Spleen (tissue), 11 donors: ENCODE results near the gene RABGGTA. TPM values are rescaled to one million over a fixed set of nuclear protein-coding genes. Genes with fewer than 3 reads are reported as not detected.

Experiments
- DNase-seq: peaks from one replicate; pipeline ENCODE4 v3.0.0-alpha.2; 2020
- H3K27ac ChIP-seq, 8 donors: fragments of 200-600 bp; sonication (generic) in 7 of 8; 1 replicate in 4 of 8; 2 replicates in 4 of 8; pipeline versions ENCODE4 v1.5.0 to v1.8.0; 2016 to 2021; ENCODE audit warnings: inconsistent platforms in 4 of 8, mild to moderate bottlenecking in 4 of 8, moderate library complexity in 1 of 8
- H3K27me3 ChIP-seq, 7 donors: fragments of 200-600 bp; sonication (generic) in 6 of 7; replicated peaks in 1 of 7; 1 replicate in 4 of 7; 2 replicates in 3 of 7; pipeline versions ENCODE4 v1.5.0 to v1.8.0; 2016 to 2021; ENCODE audit warnings: inconsistent platforms in 3 of 7, mild to moderate bottlenecking in 1 of 7
- H3K36me3 ChIP-seq, 6 donors: fragments of 200-600 bp; sonication (generic) in 5 of 6; 1 replicate in 4 of 6; 2 replicates in 2 of 6; pipeline versions ENCODE4 v1.5.0 to v1.8.0; 2016 to 2021; ENCODE audit warnings: inconsistent platforms in 2 of 6
- H3K4me1 ChIP-seq, 6 donors: fragments of 200-600 bp; sonication (generic) in 5 of 6; 1 replicate in 3 of 6; 2 replicates in 3 of 6; pipeline versions ENCODE4 v1.5.0 to v1.8.0; 2016 to 2021; ENCODE audit warnings: inconsistent platforms in 3 of 6
- H3K4me3 ChIP-seq, 8 donors: fragments of 200-600 bp; sonication (generic) in 7 of 8; 1 replicate in 4 of 8; 2 replicates in 4 of 8; pipeline versions ENCODE4 v1.5.0 to v1.8.0; 2016 to 2021; ENCODE audit warnings: inconsistent platforms in 4 of 8, mild to moderate bottlenecking in 4 of 8, moderate library complexity in 2 of 8
- H3K9me3 ChIP-seq, 8 donors: fragments of 200-600 bp; sonication (generic) in 7 of 8; 1 replicate in 4 of 8; 2 replicates in 4 of 8; pipeline versions ENCODE4 v1.5.0 to v1.8.0; 2016 to 2021; ENCODE audit warnings: inconsistent platforms in 4 of 8
- POLR2A ChIP-seq, 3 donors: fragments of 450-650 bp; IDR thresholded peaks; one replicate each; pipeline ENCODE4 v1.5.1; 2017; ENCODE audit warnings: antibody characterized with exemption in 3 of 3, mild to moderate bottlenecking in 1 of 3
- POLR2AphosphoS5 ChIP-seq, 3 donors: sonication (generic); formaldehyde crosslinking; IDR thresholded peaks; one replicate each; pipeline ENCODE4 v1.5.1; 2017; ENCODE audit warnings: antibody characterized with exemption in 3 of 3
- WGBS, 5 donors: extraction: QIAGEN DNeasy Blood & Tissue Kit in 3 of 5; methylation state at CpG; one replicate each; pipeline versions ENCODE4 v1.1.5 to v1.1.7; 2013 to 2018; 5-methylcytosine and 5-hydroxymethylcytosine counted together
- intact Hi-C: fragments of 100-400 bp; cut with DNase I; formaldehyde crosslinking; loops from one replicate; pipeline ENCODE4 v1.15.0; 2023; ENCODE audit warnings: low total_unique reads
- polyA plus RNA-seq, 3 donors: library from polyadenylated mRNA; stranded (reverse); fragments of 200-250 nt; gene quantifications; one replicate each; pipeline ENCODE4 v1.2.1, GENCODE V29; 2013
- total RNA-seq, 7 donors: library from RNA; depleted of rRNA in 3 of 7; stranded (reverse); fragments of >200 nt in 3 of 7; fragmentation: NEBNext Ultra II Directional in 4 of 7; extraction: Animal tissue kit (Norgen Biotek cat#: 25700) in 4 of 7; gene quantifications; one replicate each; pipeline versions ENCODE4 v1.1.0 to v1.2.1, GENCODE V29; 2016 to 2021
- TF ChIP-seq, protein P1 (sequence below), 11 experiments: fragments of 200-600 bp in 7 of 11; fragments of 450-650 bp in 4 of 11; sonication (generic) in 4 of 11; IDR thresholded peaks in 8 of 11; conservative IDR thresholded peaks in 3 of 11; 1 replicate in 7 of 11; 2 replicates in 4 of 11; pipeline versions ENCODE4 v1.4.0 to v1.8.0; 2016 to 2021; ENCODE audit warnings: antibody characterized with exemption in 11 of 11, inconsistent platforms in 4 of 11, mild to moderate bottlenecking in 1 of 11
- donor health status: healthy with polysubstance abuse.
- donor health status: DM: no; HTN: no; CAD: no; lungs with moderate emphysema.
- donor health status: DM: no; HTN: no; CAD: no.
- donor health status: Bipolar disorder and iron deficiency.
- donor health status: healthy.
- donor health status: DM: no; HTN: no; CAD: no.
- donor health status: DM: yes; HTN: yes; CAD: no.

The RABGGTA gene
- total and polyA plus RNA-seq, 10 donors, result 22.5 to 63.0 (median 47.0) TPM

DNA sequence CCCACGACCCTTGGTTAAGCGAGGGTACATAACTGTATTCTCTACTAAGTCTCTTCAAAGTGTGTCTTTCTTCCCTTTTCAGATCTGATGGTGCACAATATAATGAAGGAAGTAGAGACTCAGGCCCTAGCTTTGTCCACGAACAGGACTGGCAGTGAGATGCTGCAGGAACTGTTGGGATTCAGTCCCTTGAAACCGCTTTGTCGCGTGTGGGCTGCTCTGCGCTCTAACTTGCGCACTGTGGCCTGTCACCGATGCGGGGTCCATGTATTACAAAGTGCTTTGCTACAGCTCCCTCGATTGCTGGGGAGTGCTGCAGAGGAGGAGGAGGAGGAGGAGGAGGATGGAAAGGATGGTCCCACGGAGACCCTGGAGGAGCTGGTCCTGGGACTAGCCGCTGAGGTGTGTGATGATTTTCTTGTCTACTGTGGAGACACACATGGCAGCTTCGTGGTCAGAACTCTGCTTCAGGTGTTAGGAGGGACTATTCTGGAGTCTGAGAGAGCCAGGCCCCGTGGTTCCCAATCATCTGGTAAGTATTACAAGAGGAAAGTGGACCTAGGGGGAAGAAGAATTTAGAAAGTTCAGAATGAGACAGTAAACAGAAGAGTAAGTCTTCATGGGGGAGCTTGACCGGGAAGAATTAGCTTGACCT lies 29.1 kb upstream of the RABGGTA start:
- DNase-seq, result no peak
- Histone ChIP-seq H3K4me3 (peak overlapping the region; percentile 87 to 99 (median 96)), H3K36me3 (peaks cover 4 to 60% (median 49%) of the 10 kb centered on the region in 6 donors), H3K9me3 (no peaks in the 10 kb centered on the region), H3K4me1 (peaks cover 31 to 81% (median 69%) of the 10 kb centered on the region in 6 donors), H3K27ac (peak overlapping the region; percentile 85 to 95 (median 90)), H3K27me3 (no peaks in the 10 kb centered on the region)
- WGBS, 5 donors, result 34 to 42% (median 36%) methylated on average over 16 of the region's 16 CpGs
- no peak for TF ChIP-seq POLR2A (IDR thresholded peaks at IDR 0.05)
- no peak for TF ChIP-seq POLR2AphosphoS5 (IDR thresholded peaks at IDR 0.05)
- TF ChIP-seq, protein P1, sequence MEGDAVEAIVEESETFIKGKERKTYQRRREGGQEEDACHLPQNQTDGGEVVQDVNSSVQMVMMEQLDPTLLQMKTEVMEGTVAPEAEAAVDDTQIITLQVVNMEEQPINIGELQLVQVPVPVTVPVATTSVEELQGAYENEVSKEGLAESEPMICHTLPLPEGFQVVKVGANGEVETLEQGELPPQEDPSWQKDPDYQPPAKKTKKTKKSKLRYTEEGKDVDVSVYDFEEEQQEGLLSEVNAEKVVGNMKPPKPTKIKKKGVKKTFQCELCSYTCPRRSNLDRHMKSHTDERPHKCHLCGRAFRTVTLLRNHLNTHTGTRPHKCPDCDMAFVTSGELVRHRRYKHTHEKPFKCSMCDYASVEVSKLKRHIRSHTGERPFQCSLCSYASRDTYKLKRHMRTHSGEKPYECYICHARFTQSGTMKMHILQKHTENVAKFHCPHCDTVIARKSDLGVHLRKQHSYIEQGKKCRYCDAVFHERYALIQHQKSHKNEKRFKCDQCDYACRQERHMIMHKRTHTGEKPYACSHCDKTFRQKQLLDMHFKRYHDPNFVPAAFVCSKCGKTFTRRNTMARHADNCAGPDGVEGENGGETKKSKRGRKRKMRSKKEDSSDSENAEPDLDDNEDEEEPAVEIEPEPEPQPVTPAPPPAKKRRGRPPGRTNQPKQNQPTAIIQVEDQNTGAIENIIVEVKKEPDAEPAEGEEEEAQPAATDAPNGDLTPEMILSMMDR (IDR thresholded peaks at IDR 0.05 in 8 of 11, conservative IDR thresholded peaks at IDR 0.05 in 3 of 11), result no peak
- intact Hi-C loops, result no loop called here

DNA sequence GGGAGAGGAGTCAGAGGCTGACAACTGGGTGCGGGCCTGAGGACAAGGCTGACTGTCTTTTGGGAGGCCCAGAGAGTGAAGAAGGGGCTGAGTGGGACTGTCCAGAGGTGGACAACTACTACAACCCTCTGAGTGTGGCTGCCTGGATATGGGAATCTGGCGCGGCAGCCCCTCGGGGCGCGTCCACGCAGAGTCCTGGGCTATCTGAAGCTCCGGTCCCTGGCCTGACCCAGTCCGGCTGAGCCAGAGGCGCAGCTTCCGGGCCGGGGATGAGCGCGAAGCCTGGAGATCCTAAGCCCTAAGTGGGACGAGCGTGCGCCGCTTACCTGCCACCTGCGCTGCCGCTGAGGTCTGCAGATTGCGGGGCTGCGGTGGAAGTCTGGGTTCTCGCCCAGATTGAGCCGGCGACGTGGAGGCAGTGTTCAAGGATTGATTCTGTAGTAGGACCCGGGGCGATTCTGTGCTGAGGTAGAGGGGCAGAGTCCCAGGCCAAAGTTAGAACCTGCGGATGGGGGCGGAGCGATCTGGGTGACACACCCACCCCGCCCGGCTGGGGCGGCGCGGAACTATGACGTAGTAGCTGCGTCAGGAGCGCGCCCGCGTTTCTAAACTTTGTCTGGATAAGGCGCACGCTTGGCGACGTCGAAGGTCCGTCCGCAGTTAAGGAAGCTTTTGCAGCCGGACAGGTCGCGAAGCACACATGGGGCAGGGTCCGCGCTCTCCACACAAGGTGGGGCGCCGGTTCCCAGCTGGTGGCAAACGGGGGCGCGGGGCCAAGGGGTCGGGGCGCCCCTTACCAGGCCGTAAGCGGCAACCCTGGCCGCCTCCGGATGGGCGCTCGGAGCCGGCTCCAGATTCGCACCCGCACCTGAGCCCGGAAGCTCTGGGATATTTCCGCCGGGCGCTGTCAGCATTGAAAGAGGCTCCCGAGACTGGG lies 28.1 kb upstream of the RABGGTA start, which contains the start of the genes DHRS1 and NOP9:
Gene DHRS1 (minus strand): TSS at position 526 of the 937 bp plus-strand sequence. CDS start 674 bp downstream, outside the sequence.
Gene NOP9 (plus strand): TSS at position 596 of the 937 bp plus-strand sequence. CDS start 105 bp downstream, at position 701.
- Histone ChIP-seq H3K36me3 (peaks cover 3 to 60% (median 44%) of the 10 kb centered on the region in 6 donors), H3K4me3 (peak within 1 kb of the TSS; percentile 87 to 99 (median 96)), H3K4me1 (peaks cover 31 to 72% (median 62%) of the 10 kb centered on the region in 6 donors), H3K9me3 (no peaks in the 10 kb centered on the region), H3K27me3 (no peaks in the 10 kb centered on the region), H3K27ac (peak within 1 kb of the TSS; percentile 85 to 95 (median 90))
- intact Hi-C loops, result loop anchor here (2.0 kb wide), 1 partner anchor 57 kb away; the partner anchor contains the start of gene TINF2
- WGBS, 5 donors, result 0 to 1% (median 1%) methylated on average over 14 to 75 of the region's 75 CpGs
- peak in 2 of 3 donors; percentile 37 to 87 for TF ChIP-seq POLR2A (IDR thresholded peaks at IDR 0.05)
- peak; percentile 95 to 97 (median 96) for TF ChIP-seq POLR2AphosphoS5 (IDR thresholded peaks at IDR 0.05)
- TF ChIP-seq, protein P1 (IDR thresholded peaks at IDR 0.05 in 8 of 11, conservative IDR thresholded peaks at IDR 0.05 in 3 of 11), result peak in 2 of 11 experiments; percentile 25 to 35
- peak; percentile 98 for DNase-seq

DNA sequence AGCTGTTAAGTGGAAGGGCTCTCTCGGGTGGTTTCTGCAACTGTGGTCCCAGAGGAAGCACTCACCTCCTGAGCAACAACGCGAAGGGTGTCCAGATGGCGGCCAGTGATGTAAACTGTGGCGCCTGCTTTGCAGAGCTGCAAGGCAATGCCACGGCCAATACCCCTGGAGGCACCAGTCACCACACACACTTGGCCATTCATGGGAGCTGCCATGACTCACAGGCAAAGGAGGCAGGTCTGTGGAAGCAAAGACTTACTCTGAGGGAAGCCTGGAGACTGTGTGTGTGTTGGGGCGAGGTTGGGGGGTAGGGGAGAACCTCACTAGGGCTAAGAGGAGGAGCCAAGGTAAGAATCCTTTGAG lies 27.5 kb upstream of the RABGGTA start:
- peak overlapping the region in 7 of 8 donors; percentile 85 to 95 (median 92) for H3K27ac ChIP-seq
- H3K9me3 ChIP-seq, result no peaks in the 10 kb centered on the region
- TF ChIP-seq POLR2A (IDR thresholded peaks at IDR 0.05) (no peak), POLR2AphosphoS5 (IDR thresholded peaks at IDR 0.05) (no peak)
- TF ChIP-seq, protein P1 (IDR thresholded peaks at IDR 0.05 in 8 of 11, conservative IDR thresholded peaks at IDR 0.05 in 3 of 11), result no peak
- no peak for DNase-seq
- H3K4me1 ChIP-seq, result peaks cover 31 to 66% (median 59%) of the 10 kb centered on the region in 6 donors
- peaks cover 3 to 60% (median 38%) of the 10 kb centered on the region in 6 donors for H3K36me3 ChIP-seq
- intact Hi-C loops, result loop anchor here (2.0 kb wide), 1 partner anchor 56 kb away; the partner anchor contains the start of gene TINF2
- H3K4me3 ChIP-seq, result peak overlapping the region; percentile 87 to 99 (median 96)
- H3K27me3 ChIP-seq, result no peaks in the 10 kb centered on the region
- WGBS, 5 donors, result 42 to 73% (median 46%) methylated on average over 7 of the region's 7 CpGs
